Neural cell (in vitro differentiated cells): ENCODE measurements around the gene GABRD. TPM values are rescaled to one million over a fixed set of nuclear protein-coding genes. Genes with fewer than 3 reads are reported as not detected.

ENCODE experiments used
- H2AFZ ChIP-seq: fragments of 200-600, 300-800 bp; sonication (generic), shearing (Covaris generic); 2 replicates; pipeline ENCODE4 v1.6.0; 2014; ENCODE audit warnings: low read depth, mild to moderate bottlenecking, antibody characterized with exemption, low read length, moderate library complexity
- H3F3A ChIP-seq: fragments of 200-600 bp; shearing (Covaris generic); 2 replicates; pipeline ENCODE4 v1.6.1; 2016; ENCODE audit warnings: mild to moderate bottlenecking, moderate library complexity, mixed read lengths, antibody characterized with exemption, low read length; ENCODE audit not compliant: insufficient read depth, poor library complexity, severe bottlenecking
- H3K27ac ChIP-seq: fragments of 200-600, 300-800 bp; sonication (generic), shearing (Covaris generic); 2 replicates; pipeline ENCODE4 v1.5.1; 2014; ENCODE audit warnings: mild to moderate bottlenecking, low read length, moderate library complexity
- H3K27me3 ChIP-seq: fragments of 300-800, 200-600 bp; sonication (generic), shearing (Covaris generic); 2 replicates; pipeline ENCODE4 v1.6.0; 2014; ENCODE audit warnings: mild to moderate bottlenecking, low read depth, low read length, moderate library complexity; ENCODE audit not compliant: insufficient read depth
- H3K36me3 ChIP-seq: fragments of 300-800, 200-600 bp; sonication (generic), shearing (Covaris generic); 2 replicates; pipeline ENCODE4 v1.5.1; 2014; ENCODE audit warnings: mild to moderate bottlenecking, antibody characterized with exemption, low read length, moderate library complexity; ENCODE audit not compliant: insufficient read depth
- H3K4me2 ChIP-seq: fragments of 300-800, 200-600 bp; sonication (generic), shearing (Covaris generic); 2 replicates; pipeline ENCODE4 v1.6.0; 2014; ENCODE audit warnings: mild to moderate bottlenecking, low read length
- H3K4me3 ChIP-seq: fragments of 300-800, 200-600 bp; sonication (generic), shearing (Covaris generic); 2 replicates; pipeline ENCODE4 v1.5.1; 2014; ENCODE audit warnings: mild to moderate bottlenecking, low read length, moderate library complexity
- H3K79me2 ChIP-seq: fragments of 200-600 bp; shearing (Covaris generic); replicated peaks from 2 replicates; pipeline ENCODE4 v1.6.0; 2014; ENCODE audit warnings: mild to moderate bottlenecking, low read length, moderate library complexity; ENCODE audit not compliant: insufficient read depth
- H3K9ac ChIP-seq: fragments of 300-800, 200-600 bp; sonication (generic), shearing (Covaris generic); 2 replicates; pipeline ENCODE4 v1.6.1; 2016; ENCODE audit warnings: mild to moderate bottlenecking, low read length, mixed read lengths
- H3K9me2 ChIP-seq: fragments of 200-600 bp; shearing (Covaris generic); 2 replicates; pipeline ENCODE4 v1.6.1; 2016; ENCODE audit warnings: mild to moderate bottlenecking, low read length, mixed read lengths; ENCODE audit not compliant: insufficient read depth
- H3K9me3 ChIP-seq: fragments of 200-600, 300-800 bp; sonication (generic), shearing (Covaris generic); 2 replicates; pipeline ENCODE4 v1.6.1; 2016; ENCODE audit warnings: mild to moderate bottlenecking, mixed run types, low read length, moderate library complexity, mixed read lengths
- H4K20me1 ChIP-seq: fragments of 200-600 bp; shearing (Covaris generic); 2 replicates; pipeline ENCODE4 v1.6.1; 2016; ENCODE audit warnings: mild to moderate bottlenecking, mixed run types; ENCODE audit not compliant: insufficient read depth
- CTCF ChIP-seq: fragments of 450-650 bp; IDR thresholded peaks from 2 replicates; pipeline ENCODE4 v1.5.1; 2014; ENCODE audit warnings: antibody characterized with exemption, mild to moderate bottlenecking, moderate library complexity; ENCODE audit not compliant: poor library complexity, severe bottlenecking
- EP300 ChIP-seq: fragments of 450-650 bp; conservative IDR thresholded peaks from 2 replicates; pipeline ENCODE4 v1.6.1; 2014; ENCODE audit warnings: antibody characterized with exemption, mild to moderate bottlenecking, moderate library complexity; ENCODE audit not compliant: poor library complexity, severe bottlenecking
- EZH2 ChIP-seq: fragments of 200-600, 300-800 bp; shearing (Covaris generic), sonication (generic); IDR thresholded peaks from 2 replicates; pipeline ENCODE4 v1.6.1; 2014; ENCODE audit warnings: antibody characterized with exemption, low read length, borderline replicate concordance, mild to moderate bottlenecking; ENCODE audit not compliant: insufficient read depth, poor library complexity, severe bottlenecking
- MXI1 ChIP-seq: fragments of 450-650 bp; conservative IDR thresholded peaks from 2 replicates; pipeline ENCODE4 v1.6.1; 2014; ENCODE audit warnings: antibody characterized with exemption, mild to moderate bottlenecking; ENCODE audit not compliant: poor library complexity, severe bottlenecking
- POLR2AphosphoS5 ChIP-seq: IDR thresholded peaks from 2 replicates; pipeline ENCODE4 v1.6.1; 2012
- RAD21 ChIP-seq: fragments of 450-650 bp; conservative IDR thresholded peaks from 2 replicates; pipeline ENCODE4 v1.6.1; 2014; ENCODE audit warnings: antibody characterized with exemption, mild to moderate bottlenecking, moderate library complexity
- SMC3 ChIP-seq: fragments of 450-650 bp; conservative IDR thresholded peaks from 2 replicates; pipeline ENCODE4 v1.6.1; 2014; ENCODE audit warnings: antibody characterized with exemption, mild to moderate bottlenecking, moderate library complexity; ENCODE audit not compliant: poor library complexity
- TAF1 ChIP-seq: IDR thresholded peaks from 2 replicates; pipeline ENCODE4 v1.6.1; 2012; ENCODE audit warnings: low read depth
- polyA plus RNA-seq: library from polyadenylated mRNA; depleted of rRNA; stranded (reverse); fragments of >200 nt; gene quantifications from 2 replicates; pipeline ENCODE4 v1.2.3, GENCODE V29; 2014
- TF ChIP-seq, protein P1 (sequence below): IDR thresholded peaks from 2 replicates; pipeline ENCODE4 v1.6.1; 2012; ENCODE audit warnings: borderline replicate concordance

GABRD gene
- polyA plus RNA-seq, 1 donor from 2014 or later = 0.85 TPM

DNA sequence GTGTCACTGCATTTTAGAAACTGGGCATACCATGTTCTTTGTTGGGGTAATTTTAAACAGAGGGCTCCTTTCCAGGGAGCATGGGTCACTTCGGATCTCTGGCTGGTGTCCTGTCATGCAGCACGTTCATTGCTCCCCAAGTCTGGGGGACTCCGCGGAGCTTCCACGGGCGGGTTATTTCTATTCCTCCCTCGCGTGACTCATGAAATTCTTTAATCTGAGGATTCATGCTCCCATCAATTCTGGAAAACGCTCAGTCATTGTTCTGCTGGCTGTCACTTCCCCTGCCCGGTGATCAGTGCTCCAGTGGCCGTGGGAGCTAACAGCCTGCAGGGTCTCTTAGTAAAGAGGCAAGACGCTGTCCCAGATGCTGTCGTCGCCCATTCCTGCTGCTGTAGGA, 43.6 kb upstream of the GABRD start:
- H3K4me2 ChIP-seq = no peak overlapping the region
- H3K27ac ChIP-seq = no peak overlapping the region
- no peaks in the 10 kb centered on the region for H3K27me3 ChIP-seq
- no peak overlapping the region for H3K9ac ChIP-seq
- no peaks in the 10 kb centered on the region for H3K9me2 ChIP-seq
- no peaks in the 10 kb centered on the region for H4K20me1 ChIP-seq
- H3F3A ChIP-seq = no peaks in the 10 kb centered on the region
- H2AFZ ChIP-seq = no peak overlapping the region
- H3K4me3 ChIP-seq = no peak overlapping the region
- no peaks in the 10 kb centered on the region for H3K79me2 ChIP-seq
- H3K9me3 ChIP-seq = no peaks in the 10 kb centered on the region
- H3K36me3 ChIP-seq = no peaks in the 10 kb centered on the region
- no peak for TF ChIP-seq SMC3
- no peak for TF ChIP-seq EP300
- TF ChIP-seq TAF1 = no peak
- TF ChIP-seq MXI1 = no peak
- no peak for TF ChIP-seq EZH2

DNA sequence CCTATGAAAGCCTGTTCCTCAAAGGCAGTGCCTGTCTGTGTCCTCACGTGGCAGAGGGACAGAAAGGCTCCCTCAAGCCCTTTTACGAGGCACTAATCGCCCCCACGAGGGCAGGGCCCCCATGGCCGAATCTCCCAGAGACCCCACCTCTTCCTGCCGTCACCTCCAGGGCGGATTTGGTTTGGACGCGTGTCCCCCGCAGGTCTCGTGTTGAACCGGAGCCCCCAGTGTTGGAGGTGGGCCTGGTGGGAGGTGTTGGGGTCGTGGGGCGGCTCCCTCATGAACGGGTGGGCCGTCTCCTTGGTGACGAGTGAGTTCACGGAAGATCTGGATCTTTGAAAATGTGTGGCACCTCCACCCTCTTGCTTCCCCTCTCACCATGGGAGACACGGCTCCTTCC, 43.1 kb upstream of the GABRD start:
- Histone ChIP-seq H3K27me3 (no peaks in the 10 kb centered on the region), H3K36me3 (no peaks in the 10 kb centered on the region), H3K9ac (no peak overlapping the region), H3K27ac (no peak overlapping the region), H2AFZ (no peak overlapping the region), H3K4me2 (no peak overlapping the region), H3K9me2 (no peaks in the 10 kb centered on the region), H3K4me3 (no peak overlapping the region), H3K9me3 (no peaks in the 10 kb centered on the region), H3F3A (no peaks in the 10 kb centered on the region), H4K20me1 (no peaks in the 10 kb centered on the region), H3K79me2 (no peaks in the 10 kb centered on the region)
- TF ChIP-seq RAD21 (no peak), CTCF (no peak), TAF1 (no peak), MXI1 (no peak), POLR2AphosphoS5 (no peak), EP300 (no peak), EZH2 (no peak), SMC3 (no peak)
- TF ChIP-seq, protein P1, sequence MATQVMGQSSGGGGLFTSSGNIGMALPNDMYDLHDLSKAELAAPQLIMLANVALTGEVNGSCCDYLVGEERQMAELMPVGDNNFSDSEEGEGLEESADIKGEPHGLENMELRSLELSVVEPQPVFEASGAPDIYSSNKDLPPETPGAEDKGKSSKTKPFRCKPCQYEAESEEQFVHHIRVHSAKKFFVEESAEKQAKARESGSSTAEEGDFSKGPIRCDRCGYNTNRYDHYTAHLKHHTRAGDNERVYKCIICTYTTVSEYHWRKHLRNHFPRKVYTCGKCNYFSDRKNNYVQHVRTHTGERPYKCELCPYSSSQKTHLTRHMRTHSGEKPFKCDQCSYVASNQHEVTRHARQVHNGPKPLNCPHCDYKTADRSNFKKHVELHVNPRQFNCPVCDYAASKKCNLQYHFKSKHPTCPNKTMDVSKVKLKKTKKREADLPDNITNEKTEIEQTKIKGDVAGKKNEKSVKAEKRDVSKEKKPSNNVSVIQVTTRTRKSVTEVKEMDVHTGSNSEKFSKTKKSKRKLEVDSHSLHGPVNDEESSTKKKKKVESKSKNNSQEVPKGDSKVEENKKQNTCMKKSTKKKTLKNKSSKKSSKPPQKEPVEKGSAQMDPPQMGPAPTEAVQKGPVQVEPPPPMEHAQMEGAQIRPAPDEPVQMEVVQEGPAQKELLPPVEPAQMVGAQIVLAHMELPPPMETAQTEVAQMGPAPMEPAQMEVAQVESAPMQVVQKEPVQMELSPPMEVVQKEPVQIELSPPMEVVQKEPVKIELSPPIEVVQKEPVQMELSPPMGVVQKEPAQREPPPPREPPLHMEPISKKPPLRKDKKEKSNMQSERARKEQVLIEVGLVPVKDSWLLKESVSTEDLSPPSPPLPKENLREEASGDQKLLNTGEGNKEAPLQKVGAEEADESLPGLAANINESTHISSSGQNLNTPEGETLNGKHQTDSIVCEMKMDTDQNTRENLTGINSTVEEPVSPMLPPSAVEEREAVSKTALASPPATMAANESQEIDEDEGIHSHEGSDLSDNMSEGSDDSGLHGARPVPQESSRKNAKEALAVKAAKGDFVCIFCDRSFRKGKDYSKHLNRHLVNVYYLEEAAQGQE = no peak
